ENCODE data around the gene SCN4A. TPM values are rescaled to one million over a fixed set of nuclear protein-coding genes. Genes with fewer than 3 reads are reported as not detected.

SCN4A gene
- total RNA-seq, 1 experiment from 2014 or later: 0.37 TPM

DNA sequence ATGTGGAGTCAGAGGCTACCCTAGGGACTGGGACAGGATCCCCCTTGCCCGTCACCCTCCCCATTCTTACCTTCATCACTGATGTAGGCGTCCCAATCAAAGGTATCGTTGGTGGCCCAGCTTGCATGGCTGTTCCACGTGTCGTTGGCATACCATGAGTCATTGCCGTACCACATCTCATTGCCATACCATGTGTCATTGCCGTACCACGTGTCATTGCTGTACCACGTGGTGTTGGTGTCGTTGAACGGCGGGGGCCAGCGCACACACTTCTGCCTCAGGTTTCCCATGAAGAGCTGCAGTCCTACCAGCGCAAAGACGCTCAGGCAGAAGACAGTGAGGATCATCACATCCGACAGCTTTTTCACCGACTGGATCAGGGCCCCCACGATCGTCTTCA is 4.8 kb downstream of the SCN4A start:
- no peak for DNase-seq (ENCODE audit: low read depth)
- in situ Hi-C loops (cut with HindIII; ENCODE audit: low pct_unique_long_range_greater_than_20kb, low sequenced_read_pairs): no loop called here

DNA sequence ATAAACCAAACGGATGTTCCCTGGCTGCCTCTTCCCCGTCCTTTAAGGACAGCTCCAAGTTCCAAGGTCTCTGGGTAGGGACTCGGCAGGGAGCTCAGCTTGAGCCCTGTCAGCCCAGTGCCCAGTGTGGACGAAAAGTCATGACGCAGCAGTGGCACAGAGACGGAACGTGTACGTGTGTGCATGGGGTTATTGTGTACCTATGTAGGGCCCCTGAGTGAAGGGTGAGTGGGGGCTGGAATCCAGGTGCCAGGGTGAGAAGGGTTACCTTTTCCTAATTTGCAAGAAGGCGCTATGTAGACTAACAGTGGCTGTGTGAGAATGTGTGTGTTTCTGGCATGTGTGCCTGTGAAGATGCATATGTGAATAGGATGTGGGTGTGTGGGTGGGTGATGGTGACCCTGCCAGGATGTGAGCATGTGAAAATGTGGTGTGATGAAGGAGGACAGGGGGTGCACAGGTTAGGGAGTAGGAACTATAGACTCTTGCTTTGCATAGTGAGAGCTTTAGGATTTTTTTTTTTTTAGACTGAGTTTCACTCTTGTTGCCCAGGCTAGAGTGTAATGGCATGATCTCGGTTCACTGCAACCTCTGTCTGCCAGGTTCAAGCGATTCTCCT is 6.0 kb downstream of the SCN4A start:
- in situ Hi-C loops (cut with HindIII; ENCODE audit: low pct_unique_long_range_greater_than_20kb, low sequenced_read_pairs): no loop called here
- DNase-seq (ENCODE audit: low read depth): no peak

DNA sequence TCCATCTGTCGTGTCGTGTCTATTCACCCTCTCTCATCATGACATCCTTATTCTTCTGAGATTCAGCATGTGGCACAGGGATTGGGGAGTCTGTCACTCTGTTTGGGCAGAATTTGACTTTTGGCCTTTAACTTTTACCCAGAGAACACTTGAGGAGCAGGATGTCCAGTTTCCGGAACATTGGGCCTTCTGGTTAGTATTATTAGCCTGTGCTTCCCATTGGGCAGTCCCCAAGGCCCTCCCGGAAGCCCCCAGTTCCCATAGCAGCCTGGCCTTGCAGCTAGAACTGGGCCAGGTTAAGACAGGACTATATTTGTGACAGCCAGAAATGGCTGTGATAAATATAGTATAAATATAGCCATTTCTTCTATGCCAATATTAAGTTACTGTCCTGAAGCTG is 9.6 kb downstream of the SCN4A start:
- in situ Hi-C loops (cut with HindIII; ENCODE audit: low pct_unique_long_range_greater_than_20kb, low sequenced_read_pairs): no loop called here
- DNase-seq (ENCODE audit: low read depth): no peak

DNA sequence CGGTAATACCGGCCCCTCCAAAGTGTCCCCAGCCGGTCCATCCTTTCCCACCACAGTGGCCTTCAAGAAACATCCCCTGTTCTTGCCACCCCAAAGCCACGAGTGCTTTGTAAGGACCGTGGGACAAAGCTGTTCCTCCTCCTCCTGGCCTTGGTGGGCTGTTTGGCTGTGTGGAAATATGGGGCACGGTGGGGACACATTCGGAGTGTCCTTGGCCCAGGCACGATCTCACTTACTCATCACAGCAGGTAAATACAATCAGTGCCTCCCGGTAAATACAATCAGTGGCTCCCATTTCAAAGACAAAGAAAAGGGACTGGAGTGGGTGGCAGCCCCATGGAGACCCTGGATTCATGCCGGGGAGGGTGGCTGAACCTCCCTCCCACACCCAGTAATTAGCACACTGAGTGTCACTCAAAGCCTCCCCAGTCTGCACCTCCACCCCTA is 10.4 kb downstream of the SCN4A start:
- in situ Hi-C loops (cut with HindIII; ENCODE audit: low pct_unique_long_range_greater_than_20kb, low sequenced_read_pairs): no loop called here
- no peak for DNase-seq (ENCODE audit: low read depth)

DNA sequence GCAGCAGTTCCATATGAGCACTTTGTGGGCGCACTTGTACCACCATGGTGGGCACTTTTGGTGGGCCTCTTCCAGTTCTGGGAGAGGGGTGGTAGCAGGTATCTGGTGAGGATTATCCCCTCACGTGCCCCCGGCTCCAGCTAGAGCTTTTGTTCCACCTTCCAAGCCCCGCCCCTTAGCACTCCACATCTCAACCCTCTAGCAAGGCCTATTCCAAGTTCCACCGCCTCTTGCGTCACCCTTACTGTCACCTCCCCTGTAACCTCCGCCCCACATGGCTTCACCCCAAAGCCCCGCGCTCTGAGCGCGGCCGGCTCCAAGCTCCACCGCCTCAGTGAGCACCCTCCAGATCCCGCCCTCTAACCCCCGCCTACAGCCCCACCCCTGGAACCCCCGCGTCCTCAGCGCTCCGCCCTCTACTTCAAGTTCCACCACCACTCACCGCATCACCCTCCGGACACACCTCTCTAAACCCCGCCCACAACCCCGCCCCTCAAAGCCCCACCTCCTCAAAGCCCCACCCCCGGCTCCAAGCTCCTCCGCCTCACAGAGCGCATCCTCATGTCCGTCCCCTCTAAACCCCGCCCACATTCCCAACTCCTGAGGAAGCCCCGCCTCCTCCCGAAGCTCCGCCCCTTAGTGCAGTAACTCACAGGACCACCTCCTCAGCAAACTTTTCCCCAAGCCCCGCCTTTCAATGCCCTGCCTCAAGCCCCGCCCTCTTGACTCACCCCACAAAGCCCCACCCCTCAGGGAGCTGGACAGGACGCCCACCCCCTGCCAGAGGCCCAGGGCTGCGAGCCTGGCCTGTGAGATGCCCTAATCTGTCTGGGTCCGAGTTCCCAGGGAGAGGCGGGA is 11.1 kb downstream of the SCN4A start:
- in situ Hi-C loops (cut with HindIII; ENCODE audit: low pct_unique_long_range_greater_than_20kb, low sequenced_read_pairs): no loop called here
- DNase-seq (ENCODE audit: low read depth): peak; percentile 90

DNA sequence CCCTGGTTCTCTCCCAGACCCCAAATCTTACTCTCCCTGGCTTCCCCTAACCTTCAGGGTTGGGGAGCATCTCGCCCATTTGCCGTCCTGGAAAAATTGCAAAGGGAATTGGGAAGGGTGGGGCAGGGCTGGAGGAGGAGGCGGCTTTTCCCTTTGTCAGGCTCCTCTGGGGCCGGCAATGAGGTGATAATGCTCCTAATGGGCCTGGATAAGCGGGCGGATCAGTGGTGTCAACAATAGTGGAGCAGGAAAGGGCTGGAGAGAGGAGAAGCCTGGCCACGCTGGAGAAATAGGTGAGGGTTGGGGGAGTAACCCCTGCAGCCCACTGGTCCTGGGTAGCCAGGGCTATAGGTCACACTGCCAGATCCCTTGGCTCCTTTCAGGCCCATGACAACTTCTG is 12.3 kb downstream of the SCN4A start:
- in situ Hi-C loops (cut with HindIII; ENCODE audit: low pct_unique_long_range_greater_than_20kb, low sequenced_read_pairs): no loop called here

DNA sequence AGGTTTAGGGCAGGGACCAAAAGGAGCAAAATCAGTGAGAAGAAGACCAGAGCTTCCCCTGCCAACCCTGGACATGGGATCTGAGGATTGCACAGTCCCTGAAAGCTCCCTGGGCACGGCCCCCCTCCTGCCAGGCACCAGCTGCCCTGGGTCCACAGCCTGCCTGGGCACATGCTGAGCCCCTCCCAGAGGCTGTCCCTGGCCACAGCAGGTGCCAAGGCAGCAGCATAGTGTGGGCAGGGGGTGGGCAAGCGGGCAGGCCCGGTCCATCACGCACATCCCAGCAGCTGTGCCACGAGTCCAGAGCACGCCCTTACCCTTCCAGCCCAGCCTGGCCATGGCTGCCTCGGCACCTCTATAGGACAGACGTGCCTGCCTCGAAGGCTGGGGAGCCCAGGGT is 12.7 kb downstream of the SCN4A start:
- in situ Hi-C loops (cut with HindIII; ENCODE audit: low pct_unique_long_range_greater_than_20kb, low sequenced_read_pairs): no loop called here
- no peak for DNase-seq (ENCODE audit: low read depth)

More for the DNA sequence above, 12.3 kb downstream of the SCN4A start:
- no peak for DNase-seq (ENCODE audit: low read depth)

DNA sequence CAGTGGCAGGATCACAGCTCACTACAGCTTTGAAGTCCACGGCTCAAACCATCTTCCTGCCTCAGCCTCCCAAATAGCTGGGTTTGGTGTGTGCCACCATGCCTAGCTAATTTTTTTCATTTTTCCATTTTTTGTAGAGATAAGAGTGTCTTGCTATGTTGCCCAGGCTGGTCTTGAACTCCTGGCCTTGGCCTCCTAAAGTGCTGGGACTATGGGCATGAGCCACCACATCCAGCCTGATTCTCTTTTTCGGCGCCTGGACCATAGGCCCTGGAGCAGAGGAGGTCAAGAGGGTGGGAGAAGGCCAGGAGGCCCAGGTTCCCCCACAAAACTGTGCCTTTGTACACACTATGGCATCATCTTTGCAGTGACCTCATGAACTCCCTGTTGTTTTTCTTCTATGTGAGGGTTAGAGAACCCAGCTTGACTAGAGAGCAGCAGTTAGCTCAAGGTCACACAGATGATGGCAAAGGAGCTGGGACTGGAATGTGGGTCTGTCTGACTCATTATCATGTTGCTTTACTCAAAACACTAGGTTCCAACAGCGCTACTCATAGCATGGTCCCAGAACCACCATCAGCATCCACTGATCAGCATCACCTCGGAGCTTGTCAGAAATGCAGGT is 16.3 kb downstream of the SCN4A start:
- no peak for DNase-seq (ENCODE audit: low read depth)
- in situ Hi-C loops (cut with HindIII; ENCODE audit: low pct_unique_long_range_greater_than_20kb, low sequenced_read_pairs): no loop called here

DNA sequence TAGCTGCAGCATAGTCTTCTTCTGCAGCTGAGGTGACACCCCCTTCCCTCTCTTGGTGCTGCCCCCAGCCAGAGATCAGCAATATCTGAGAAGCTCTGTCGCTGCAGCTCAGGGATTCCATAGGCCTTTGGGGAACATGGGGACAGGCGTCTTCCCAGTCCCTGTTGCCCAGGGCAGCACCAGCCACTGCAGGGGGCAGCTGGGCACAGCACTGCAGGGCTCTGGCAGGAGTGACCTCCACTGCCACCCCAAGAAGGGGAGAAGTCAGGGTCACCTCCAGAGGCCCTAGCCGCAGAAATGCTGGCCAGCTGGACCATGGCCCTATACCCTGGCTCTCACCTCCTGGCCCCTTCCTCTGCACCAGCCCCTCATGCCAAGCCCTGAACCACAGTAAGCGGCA is 16.9 kb downstream of the SCN4A start:
- in situ Hi-C loops (cut with HindIII; ENCODE audit: low pct_unique_long_range_greater_than_20kb, low sequenced_read_pairs): no loop called here
- DNase-seq (ENCODE audit: low read depth): no peak

DNA sequence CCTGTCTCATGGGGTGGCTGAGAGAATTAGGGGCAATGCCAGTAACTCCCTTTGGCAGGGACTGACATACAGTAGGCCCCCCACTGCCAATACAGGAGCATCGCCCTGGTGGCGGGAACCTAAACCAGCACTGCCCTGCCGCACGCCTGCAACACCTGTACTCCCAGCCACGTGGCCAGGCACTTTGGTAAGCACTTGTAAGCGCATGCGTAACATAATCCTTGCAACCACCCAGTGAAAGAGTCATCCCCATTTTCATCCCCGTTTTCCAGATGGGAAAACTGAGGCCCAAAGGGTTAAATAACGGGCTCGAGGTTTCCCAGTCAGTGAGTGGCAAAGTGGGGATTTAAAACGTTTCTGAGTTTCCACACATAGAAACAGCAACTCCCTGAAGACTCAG is 17.5 kb downstream of the SCN4A start:
- in situ Hi-C loops (cut with HindIII; ENCODE audit: low pct_unique_long_range_greater_than_20kb, low sequenced_read_pairs): no loop called here
- DNase-seq (ENCODE audit: low read depth): no peak

DNA sequence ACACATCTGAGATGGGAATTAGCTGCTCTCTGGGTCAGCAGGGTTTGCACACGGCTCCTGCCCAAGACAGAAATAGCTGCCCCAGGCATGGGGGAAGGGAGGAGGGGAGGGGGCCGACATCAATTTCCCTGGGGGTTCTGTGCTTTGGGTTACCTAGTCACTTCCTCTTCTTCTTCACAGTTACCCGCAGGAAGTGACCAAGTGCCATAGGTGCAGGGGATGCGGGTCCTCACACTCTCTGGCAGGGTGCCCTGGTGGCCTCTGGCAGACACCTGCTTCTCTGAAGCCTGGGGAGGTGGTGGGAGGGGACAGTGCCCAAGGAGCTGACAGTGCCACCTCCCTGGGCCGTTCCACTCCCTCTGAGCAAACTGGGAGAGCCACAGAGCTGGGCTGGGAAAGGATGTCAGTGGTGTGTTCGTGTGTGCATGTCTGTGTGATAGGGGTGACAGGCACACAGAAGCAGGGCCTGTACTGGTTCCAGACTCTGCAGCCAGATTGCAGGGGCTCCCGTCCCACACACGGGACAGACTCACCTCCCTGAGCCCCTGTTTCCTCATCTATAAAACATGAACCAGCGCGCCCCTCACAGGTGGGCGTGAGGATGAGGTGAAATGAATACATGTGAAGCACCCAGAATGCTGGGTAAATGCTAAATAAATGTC is 18.2 kb downstream of the SCN4A start:
- no peak for DNase-seq (ENCODE audit: low read depth)
- in situ Hi-C loops (cut with HindIII; ENCODE audit: low pct_unique_long_range_greater_than_20kb, low sequenced_read_pairs): no loop called here

DNA sequence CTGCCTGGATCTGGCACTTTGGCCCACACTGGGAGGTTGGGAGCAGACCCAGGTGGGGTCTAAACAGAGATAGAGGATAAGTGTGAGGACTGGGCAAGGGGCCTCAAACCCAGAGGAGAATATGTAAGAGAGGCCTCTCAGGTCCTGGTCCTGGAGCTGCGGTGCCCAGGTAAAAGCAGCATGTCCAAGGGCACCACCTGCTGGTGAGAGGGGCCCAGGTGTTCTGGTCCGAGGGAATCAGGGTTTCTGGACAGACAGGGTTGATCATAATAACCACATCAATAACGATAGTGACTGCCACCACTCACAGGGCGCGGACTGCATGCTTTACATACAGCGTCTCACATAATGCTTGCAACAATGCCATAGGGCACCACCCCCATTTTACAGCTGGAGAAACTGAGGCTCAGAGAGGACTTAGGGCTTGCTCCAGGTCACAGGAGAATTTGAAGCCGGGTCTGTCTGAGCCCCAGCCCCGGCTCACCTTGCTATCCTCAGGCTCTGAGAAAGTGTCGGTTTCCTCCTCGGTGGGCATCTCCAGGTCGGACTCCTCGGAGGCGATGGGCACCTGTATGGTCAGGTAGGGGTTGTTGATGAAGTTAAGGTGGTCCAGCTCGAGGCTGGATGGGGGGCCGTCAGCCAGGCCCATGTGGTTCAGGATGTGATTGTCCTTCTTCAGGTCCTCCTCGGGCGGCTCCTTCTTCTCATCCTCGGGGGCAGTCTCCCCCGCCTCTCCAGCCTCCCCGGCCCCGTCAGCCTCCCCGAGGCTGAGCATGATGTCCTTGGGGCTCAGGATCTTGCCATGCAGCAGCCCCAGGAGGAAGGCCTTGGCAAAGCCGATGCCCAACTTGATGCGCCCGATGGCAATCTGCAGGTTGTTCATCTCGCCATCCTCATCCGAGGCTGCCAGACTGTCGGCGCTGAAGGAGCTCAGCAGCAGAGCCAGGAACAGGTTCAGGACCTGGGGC is 21.5 kb downstream of the SCN4A start:
- DNase-seq (ENCODE audit: low read depth): no peak
- in situ Hi-C loops (cut with HindIII; ENCODE audit: low pct_unique_long_range_greater_than_20kb, low sequenced_read_pairs): no loop called here

DNA sequence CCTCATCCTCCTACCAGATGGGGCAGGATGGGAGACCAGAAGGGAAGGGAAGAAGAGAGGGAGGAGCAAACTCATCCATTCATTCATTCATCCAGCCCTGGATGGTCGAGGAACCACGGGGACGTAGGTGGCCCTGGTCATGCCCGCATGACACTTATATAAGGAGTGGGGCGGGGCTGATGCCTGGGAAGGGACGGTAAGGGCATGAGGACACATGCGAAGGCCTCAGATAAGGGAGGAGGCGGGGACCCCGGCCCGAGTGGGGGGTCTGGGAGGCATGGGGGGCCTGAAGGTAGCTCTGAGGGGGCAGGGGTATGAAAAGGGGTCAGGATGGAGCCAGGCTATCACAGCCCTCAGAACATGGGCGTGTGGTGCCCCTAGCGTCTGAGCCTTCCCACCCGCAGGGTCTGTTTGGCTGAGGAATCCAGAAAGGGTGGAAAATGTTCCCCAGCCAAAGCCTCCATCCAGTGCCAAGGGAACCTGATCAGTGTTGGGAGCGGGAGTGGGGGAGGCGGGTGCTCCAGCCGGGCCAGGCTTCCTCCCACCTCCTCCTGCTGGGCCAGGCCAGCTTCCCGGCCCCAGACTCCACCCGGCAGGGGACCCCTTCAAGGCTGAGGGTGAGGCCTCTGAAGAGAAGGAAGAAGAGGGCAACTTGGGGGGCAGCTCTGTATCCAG is 23.0 kb downstream of the SCN4A start:
- in situ Hi-C loops (cut with HindIII; ENCODE audit: low pct_unique_long_range_greater_than_20kb, low sequenced_read_pairs): no loop called here
- no peak for DNase-seq (ENCODE audit: low read depth)

DNA sequence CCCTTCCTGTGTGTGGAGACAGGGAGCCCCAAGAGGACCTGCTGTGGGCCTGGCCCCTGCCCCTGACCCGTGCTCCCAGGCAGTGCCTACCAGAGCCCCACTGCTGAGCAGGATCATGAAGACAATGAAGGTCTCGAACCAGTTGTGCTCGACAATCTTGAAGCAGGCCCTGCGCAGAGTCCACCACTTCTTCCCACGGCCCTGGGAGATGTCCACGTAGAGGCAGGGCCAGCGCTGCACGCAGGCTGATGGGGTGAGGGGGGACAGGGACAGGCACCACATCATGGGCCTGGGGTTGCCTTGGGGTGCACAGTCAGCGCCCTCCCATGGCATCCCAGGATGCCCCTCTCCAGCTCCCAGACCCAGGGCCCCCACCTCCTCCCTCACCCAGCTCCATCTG is 24.2 kb downstream of the SCN4A start:
- in situ Hi-C loops (cut with HindIII; ENCODE audit: low pct_unique_long_range_greater_than_20kb, low sequenced_read_pairs): no loop called here
- no peak for DNase-seq (ENCODE audit: low read depth)

DNA sequence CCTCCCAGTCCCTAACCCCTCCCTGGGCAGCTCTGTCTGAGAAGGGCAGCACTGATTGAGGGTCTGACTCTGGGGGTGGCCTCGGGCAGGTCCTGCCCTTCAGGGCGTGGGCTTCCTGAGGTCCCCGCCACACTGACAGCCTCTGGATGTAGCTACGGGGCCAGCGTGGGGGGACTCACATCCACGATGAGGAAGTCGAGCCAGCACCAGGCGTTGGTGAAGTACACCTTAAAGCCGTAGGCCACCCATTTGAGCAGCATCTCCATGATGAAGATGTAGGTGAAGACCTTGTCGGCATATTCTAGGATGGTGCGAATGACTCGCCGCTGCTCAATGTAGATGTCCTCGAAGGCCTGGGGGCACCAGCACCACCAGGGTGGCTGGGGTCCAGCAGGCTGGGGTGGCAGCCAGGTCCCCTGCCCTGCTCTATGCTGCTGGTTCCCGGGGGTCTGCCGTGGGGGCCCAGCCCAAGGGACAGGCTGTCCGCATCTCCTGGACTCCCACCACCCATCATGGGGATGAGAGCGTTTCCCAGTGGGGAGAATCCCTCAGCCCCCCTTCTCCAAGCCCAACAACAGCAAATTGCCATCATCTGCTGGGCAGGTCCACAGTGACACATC is 24.9 kb downstream of the SCN4A start:
- DNase-seq (ENCODE audit: low read depth): no peak
- in situ Hi-C loops (cut with HindIII; ENCODE audit: low pct_unique_long_range_greater_than_20kb, low sequenced_read_pairs): no loop called here

DNA sequence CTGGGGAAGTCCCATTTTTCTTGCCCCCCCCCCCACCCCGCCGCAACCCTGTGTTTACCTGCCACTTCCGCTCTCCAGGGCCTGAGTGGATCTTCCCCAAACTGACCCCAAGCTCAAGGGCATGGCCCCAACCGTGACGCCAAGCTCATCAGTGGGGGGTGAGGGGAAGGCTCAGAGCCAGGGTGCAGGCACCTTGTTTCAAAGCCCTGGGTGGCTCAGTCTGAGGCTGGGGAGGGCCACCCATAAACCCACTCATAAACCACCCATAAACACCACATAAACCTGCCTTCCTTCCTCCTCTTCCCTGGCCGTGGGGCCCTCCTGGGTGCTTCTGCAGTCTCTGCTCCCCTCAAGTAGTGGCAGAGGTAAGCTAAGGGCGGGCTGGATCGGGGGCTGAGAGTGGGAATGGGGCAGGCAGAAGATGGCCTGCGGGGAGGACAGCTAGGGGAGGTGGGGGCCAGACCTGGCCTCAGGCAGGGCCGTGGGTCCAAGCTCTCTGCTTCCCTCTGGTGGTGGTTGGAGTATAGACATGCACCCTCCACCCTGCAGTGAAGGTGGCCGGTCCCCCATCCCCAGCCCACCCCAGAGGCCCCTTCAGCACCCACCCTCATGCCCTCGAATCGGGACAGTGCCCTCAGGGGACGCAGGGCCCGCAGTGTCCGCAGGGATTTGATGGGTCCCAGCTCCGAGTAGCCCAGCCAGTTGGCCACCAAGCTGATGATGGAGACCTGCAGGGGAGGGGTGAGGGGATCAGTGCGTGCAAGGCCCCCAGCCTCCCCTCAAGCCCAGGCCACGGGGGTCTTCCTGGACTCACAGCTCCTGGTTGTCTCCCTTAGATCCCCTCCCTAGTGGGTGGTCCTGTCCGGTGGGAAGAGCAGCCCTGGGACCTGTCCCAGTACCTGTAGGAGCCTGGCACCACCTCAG is 26.0 kb downstream of the SCN4A start:
- no peak for DNase-seq (ENCODE audit: low read depth)
- in situ Hi-C loops (cut with HindIII; ENCODE audit: low pct_unique_long_range_greater_than_20kb, low sequenced_read_pairs): no loop called here

All from Caki2 (cell line).